ENCODE data around the gene SMIM23.
A peak's percentile ranks its signal among the peaks of the same experiment; 100 is the strongest.

The SMIM23 gene

GRCh38 chr5:171798418-171798817 is 12.8 kb downstream of the SMIM23 start:
- Histone ChIP-seq H3K4me3 (no peak overlapping the region), H3K27ac (no peak overlapping the region)
- DNase-seq (ENCODE audit: low spot score), result no peak
- TF ChIP-seq CTCF (IDR thresholded peaks at IDR 0.05), result no peak

DNA sequence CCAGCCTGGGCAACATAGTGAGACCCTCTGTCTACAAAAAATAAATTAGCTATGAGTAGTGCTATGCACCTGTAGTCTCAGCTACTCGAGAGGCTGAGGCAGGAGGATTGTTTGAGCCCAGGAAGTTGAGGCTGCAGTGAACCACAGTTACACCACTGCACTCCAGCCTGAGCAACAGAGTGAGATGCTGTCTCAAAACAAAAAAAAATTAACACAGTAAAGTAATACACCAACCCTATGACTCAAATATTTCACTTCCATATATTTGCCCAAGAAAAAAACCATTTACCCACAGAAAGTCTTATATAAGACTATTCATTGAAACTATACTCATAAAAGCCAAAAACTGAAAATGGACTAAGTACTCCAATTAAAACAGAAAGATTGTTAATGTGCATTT is 16.2 kb downstream of the SMIM23 start:
- TF ChIP-seq CTCF (IDR thresholded peaks at IDR 0.05), result no peak
- Histone ChIP-seq H3K27ac (no peak overlapping the region), H3K4me3 (no peak overlapping the region)
- DNase-seq (ENCODE audit: low spot score), result no peak

DNA sequence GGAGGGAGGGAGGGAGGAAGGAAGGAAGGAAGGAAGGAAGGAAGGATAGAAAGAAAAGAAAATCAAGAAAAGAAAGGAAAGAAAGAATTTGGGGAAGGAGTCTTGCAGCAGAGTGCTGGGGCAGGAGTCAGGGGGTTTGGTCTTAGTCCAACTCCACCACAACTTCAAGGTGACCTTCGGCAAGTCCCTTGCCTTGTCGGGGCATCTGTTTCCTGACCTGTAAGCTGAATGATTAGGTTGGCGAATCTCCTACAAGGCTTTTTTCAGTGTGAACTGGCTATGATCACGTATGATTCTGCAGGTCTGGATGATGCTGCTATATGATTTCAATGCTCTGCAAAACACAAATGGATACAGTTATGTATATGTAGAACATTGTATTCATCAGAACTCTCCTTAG is 20.1 kb downstream of the SMIM23 start:
- Histone ChIP-seq H3K4me3 (no peak overlapping the region), H3K27ac (no peak overlapping the region)
- no peak for TF ChIP-seq CTCF (IDR thresholded peaks at IDR 0.05)
- DNase-seq (ENCODE audit: low spot score), result no peak

DNA sequence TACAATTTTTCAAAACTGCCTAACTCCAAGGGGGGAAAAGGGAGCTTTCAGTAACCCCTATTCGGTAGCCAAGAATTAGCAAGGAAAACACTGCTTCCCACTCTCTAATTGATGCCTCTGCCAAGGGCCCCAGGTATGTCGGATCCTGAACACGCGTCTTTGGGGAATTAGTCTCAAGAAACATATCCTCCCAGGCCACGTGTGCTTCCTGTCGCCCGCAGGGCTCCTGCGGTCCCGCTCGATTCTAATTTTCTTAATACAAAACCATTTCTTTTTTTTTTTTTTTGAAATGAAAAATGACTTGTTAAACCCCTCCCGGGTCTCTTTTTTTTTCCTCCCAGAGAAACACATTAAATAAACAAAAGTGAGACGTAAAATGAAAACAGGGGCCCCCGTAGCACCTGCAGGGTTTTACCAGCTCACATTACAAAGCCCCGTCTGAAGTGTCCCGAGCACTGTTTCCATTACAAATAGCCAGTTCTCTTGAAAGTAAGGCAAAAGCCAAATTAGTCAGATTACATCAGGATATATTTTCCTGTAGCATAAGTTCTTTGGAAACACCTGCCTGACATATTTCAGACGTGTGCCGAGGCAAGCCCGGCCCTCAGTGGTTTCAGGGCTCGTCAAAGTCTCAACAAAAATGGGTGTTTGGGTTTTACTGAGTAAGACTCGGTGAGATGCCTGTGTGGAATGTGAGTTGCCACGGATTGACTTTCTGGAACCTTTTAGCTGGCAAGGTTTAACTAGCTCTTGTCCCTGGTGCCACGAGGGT is 21.5 kb downstream of the SMIM23 start:
- no peak overlapping the region for H3K27ac ChIP-seq
- TF ChIP-seq CTCF (IDR thresholded peaks at IDR 0.05), result no peak
- no peak for DNase-seq (ENCODE audit: low spot score)
- no peak overlapping the region for H3K4me3 ChIP-seq

- H3K4me3 ChIP-seq, result no peak overlapping the region
- no peak for TF ChIP-seq CTCF (IDR thresholded peaks at IDR 0.05)
- DNase-seq (ENCODE audit: low spot score), result no peak
- H3K27ac ChIP-seq, result no peak overlapping the region
Observed at GRCh38 chr5:171808453-171808852, 22.8 kb downstream of the SMIM23 start.

DNA sequence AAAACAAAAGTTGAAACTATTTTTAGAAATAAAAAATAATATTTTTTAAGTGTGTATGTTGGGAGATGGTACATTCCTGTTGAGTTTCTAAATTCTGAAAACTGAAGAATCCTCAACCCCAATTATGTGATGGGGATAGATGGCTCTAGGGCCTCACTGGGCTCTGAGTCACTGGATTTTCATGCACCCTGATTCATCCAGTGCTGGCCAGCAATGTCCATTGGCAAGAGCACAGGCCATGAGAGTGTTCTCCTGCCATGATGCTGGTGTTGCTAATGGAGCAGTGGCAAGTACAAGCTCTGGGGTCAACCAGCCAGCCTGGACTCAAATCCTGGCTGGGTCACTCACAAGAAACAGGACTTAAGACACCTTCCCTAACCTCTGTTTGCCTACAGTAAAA is 23.3 kb downstream of the SMIM23 start:
- TF ChIP-seq CTCF (IDR thresholded peaks at IDR 0.05), result no peak
- no peak overlapping the region for H3K4me3 ChIP-seq
- DNase-seq (ENCODE audit: low spot score), result peak; percentile 38
- no peak overlapping the region for H3K27ac ChIP-seq

DNA sequence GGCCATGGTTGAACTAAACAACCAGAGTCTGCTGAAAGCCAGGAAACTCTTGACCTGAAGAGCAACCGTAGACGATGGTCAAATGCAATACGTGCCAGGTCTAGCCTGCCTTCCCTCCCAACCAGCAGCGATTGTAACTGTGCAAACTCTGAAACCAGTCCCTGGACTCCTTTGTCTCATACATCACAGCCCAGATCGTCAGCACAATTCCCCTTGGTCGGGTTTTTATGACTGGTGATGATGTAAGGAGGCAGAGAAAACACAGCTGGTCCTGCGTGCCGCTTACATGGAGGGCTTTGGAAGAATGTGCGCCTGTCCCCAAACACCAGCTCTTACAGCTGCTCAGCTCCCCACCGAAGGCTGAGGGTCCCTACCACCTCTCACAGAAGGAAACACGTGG is 24.6 kb downstream of the SMIM23 start:
- no peak overlapping the region for H3K27ac ChIP-seq
- TF ChIP-seq CTCF (IDR thresholded peaks at IDR 0.05), result no peak
- DNase-seq (ENCODE audit: low spot score), result peak; percentile 24

More for the DNA sequence above, 24.6 kb downstream of the SMIM23 start:
- no peak overlapping the region for H3K4me3 ChIP-seq
